KBM-7 (cell line): ENCODE results near the gene FAM210A.

Source experiments
- DNase-seq: peaks from one replicate; pipeline ENCODE4 v3.0.0-alpha.2; 2015
- in situ Hi-C: fragments of 300-500 bp; cut with MboI; formaldehyde crosslinking; loops from 2 replicates; pipeline ENCODE4 v1.14.3; 2020; ENCODE audit warnings: low sequenced_read_pairs, low pct_unique_long_range_greater_than_20kb, mixed read lengths

FAM210A gene

GRCh38 chr18:13653746-13654433 is 72.5 kb downstream of the FAM210A start:
- in situ Hi-C loops, result no loop called here
- DNase-seq, result no peak

- DNase-seq, result peak; percentile 11
- in situ Hi-C loops, result no loop called here
Measured at GRCh38 chr18:13649397-13650390, 76.7 kb downstream of the FAM210A start.

- in situ Hi-C loops, result no loop called here
- DNase-seq, result no peak
Measured at GRCh38 chr18:13647761-13648160, 78.6 kb downstream of the FAM210A start.

DNA sequence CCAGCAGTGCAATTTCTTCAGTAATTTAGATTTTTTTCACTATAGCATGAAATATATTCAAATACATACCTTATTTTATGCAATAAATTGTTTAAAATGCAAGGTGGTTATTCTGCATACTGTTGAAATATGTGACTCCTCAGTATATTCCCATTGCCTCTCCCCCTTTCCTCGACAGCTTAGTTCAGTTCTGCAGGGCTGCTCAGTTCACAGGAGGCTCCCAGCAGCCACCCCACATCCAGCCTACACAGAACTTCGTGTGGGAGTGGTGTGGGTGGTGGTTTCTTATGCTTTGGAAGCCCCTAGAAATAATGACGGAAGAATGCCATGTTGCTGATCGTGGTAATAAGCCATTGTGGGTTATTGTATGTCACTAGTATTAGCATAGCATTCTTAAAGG is 79.7 kb downstream of the FAM210A start:
- in situ Hi-C loops, result no loop called here
- DNase-seq, result no peak

DNA sequence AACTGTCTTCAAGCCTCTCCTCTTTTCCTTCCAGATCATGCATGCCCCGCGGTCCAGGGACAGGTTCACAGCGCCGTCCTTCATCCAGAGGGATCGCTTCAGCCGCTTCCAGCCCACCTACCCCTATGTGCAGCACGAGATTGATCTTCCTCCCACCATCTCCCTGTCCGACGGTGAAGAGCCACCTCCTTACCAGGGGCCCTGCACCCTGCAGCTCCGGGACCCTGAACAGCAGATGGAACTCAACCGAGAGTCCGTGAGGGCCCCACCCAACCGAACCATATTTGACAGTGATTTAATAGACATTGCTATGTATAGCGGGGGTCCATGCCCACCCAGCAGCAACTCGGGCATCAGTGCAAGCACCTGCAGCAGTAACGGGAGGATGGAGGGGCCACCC is 81.3 kb downstream of the FAM210A start:
- in situ Hi-C loops, result no loop called here
- DNase-seq, result no peak

DNA sequence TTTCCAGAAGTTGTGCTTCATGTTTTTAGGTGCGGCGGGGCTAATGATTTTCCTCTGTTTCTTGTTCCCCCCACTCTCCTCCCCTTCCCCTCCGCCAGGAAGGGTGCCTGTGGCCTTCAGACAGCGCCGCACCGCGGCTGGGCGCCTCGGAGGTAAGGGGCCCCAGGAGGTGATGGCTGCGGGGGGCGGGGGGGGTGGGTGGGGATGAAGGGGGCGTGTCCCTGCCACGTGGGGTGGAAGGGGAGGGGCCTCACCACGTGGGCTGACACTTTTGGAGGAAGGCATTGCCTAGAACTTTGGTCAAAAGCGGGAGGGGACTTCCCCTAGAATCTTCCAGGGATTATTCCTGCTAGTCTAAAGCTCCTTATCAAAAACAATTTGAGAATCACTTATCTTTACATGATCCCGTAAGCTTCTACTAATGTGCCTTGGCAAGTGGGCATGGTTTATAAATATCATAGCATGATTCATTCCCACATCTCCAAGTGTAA is 83.1 kb downstream of the FAM210A start:
- in situ Hi-C loops, result no loop called here
- no peak for DNase-seq

DNA sequence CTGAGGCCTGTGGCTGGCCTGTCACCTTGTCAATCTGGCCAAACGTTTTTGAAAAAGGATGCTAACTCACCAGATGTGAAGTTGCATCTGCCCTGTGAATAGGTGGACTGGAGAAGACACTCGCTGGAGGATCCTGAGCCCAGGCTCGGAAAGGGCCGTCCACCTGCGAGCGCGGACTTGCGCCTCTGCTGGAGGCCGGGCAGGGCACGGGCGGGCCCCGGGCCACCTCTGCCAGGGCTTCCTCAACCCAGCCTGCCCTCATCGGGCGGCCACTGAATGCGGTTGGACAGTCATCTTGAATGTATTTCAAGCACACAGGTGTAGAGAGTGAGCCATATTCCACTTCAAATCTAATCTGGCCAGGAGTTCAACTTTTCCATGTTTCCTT is 83.9 kb downstream of the FAM210A start:
- in situ Hi-C loops, result no loop called here
- DNase-seq, result no peak

DNA sequence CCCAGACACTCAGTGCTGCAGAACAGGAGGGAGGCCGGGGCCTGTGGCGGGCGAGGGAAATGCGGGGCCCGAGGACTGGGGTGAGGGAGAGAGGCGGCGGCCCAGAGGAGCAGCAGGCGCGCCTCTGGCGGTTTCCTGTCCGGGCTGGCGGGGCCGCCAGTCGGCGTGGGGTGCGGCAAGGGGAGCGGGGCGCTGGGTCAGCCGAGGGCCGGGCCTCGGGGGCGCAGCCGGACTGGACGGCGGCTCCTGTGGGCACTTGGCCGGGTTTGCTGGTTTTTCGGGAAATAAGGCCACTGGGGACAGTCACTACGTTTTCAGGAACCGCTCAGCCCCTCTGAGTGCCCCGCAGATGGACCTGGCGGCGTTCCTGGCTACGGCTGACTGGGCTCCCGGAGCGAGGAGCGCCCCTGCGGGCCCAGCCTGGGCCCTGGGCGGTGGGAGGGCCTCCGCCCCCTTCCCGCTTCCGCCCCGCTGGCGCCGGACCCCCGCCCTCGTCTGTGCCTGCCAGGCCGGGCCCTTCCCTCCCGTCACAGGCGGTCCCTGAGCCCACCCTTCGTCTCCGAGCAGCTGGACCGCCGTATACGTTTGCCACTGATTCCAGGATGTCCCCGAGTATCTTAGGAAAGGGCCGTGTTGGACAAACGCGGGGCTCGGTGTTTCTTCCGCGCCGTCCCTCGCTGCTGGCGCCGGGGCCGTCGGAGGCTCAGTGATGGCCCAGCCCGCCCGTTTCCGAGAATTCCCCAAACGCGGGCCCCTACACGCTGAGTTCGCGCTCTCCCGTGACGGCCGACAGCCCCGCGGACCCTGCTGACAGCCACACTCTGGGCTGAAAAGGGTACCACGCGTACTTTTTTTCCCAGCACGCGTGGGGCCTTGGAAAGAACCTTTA is 84.6 kb downstream of the FAM210A start:
- in situ Hi-C loops, result no loop called here

GRCh38 chr18:13640266-13640860 is 86.0 kb downstream of the FAM210A start:
- no peak for DNase-seq
- in situ Hi-C loops, result no loop called here

More for the DNA sequence above, 84.6 kb downstream of the FAM210A start:
- no peak for DNase-seq

DNA sequence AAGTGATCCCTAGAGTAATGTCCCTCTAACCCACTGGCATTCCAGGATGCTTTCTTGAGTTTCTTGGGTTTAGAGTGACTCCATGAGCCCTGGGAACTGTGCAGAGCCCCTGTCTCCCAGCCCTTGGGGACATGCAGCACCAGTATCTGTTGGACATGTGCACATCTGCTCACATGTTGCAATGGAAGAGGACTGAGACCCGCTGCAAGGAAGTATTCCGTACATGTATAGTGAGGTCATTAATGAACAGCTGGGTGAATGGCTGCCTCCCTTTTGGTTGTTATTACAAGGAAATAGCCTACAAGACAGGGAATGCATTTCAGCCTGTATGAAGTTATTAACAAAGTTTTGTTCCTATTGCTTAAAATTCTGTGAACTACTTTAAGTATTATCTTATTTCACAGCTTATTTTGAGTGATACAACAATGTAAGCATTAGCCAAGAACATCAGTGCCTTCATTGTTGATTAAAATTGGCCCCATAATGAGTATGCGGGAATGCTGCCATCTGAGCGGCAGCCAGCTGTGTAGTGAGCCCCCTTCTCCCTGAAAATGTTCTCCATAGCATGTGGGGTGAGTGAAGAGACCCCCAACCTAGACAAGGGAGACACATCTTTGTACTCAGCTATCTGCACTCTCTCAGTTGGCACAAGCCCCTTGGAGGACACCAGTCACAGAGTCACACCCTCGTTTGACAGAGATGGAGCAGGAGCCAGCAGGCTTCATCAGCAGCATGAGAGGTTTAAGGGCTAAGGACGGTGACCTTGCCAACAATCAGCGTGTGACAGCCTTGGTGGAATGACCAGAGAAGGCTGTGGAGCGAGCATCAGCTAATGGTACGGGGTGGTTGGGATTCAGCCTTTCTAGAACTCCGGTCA is 87.4 kb downstream of the FAM210A start:
- DNase-seq, result no peak
- in situ Hi-C loops, result no loop called here

DNA sequence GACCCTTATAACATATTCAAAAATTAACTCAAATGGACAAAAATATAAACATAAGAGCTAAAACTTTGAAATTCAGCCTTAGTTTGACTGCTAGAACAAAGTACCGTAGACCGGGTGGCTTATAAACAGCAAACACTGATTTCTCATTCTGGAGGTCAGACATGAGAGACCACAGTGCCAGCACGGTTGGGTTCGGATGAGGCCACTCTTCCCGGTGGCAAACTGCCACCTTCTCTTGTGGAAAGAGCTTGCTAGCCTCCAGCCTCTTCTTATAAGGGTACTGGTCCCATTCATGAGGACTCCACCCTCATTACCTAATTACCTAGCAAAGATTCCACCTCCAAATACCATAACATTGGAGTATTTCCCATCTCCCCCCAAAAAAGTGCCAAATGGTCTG is 91.3 kb downstream of the FAM210A start:
- in situ Hi-C loops, result no loop called here

GRCh38 chr18:13633700-13634099 is 92.7 kb downstream of the FAM210A start:
- no peak for DNase-seq
- in situ Hi-C loops, result no loop called here

More for the DNA sequence above, 91.3 kb downstream of the FAM210A start:
- DNase-seq, result no peak

DNA sequence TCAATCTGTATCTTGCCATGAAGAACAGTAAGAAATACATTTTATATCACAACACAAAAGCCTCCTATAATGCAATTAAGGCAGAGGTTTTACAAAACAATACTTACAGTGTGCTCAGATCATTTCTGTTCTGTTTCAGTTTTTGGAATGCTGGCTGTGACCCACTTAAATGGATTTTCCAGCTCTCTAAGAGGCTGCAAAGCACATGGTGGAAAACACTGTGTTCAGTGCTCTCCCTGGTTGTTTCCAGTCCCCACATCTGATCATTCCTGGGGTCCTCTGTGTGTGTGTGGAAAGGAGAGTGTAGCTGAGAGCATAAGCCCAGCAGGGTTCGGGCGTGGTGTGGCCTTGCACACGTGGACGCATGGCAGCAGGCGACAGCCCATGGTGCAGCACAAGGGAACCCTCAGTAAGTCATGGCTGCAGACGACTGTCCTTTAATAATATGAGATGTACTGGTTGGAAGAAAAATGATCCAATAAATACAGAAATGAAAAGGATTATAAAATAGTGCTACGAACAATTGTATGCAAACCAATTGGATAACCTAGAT is 95.6 kb downstream of the FAM210A start:
- in situ Hi-C loops, result no loop called here
- no peak for DNase-seq

- in situ Hi-C loops, result no loop called here
- DNase-seq, result peak; percentile 80
Measured at GRCh38 chr18:13629841-13630715, 96.3 kb downstream of the FAM210A start.

- DNase-seq, result no peak
- in situ Hi-C loops, result no loop called here
Measured at GRCh38 chr18:13628211-13628610, 98.1 kb downstream of the FAM210A start.

GRCh38 chr18:13627639-13628038 is 98.7 kb downstream of the FAM210A start:
- no peak for DNase-seq
- in situ Hi-C loops, result no loop called here

- in situ Hi-C loops, result no loop called here
- no peak for DNase-seq
Measured at GRCh38 chr18:13626544-13626908, 99.8 kb downstream of the FAM210A start.
